ENCODE results near the gene CCDC187. TPM values are rescaled to one million over a fixed set of nuclear protein-coding genes. Genes with fewer than 3 reads are reported as not detected.
A peak's percentile ranks its signal among the peaks of the same experiment; 100 is the strongest.

Gene CCDC187
- total RNA-seq, 2 donors from 2014 or later = 0.04 to 0.09 TPM

DNA sequence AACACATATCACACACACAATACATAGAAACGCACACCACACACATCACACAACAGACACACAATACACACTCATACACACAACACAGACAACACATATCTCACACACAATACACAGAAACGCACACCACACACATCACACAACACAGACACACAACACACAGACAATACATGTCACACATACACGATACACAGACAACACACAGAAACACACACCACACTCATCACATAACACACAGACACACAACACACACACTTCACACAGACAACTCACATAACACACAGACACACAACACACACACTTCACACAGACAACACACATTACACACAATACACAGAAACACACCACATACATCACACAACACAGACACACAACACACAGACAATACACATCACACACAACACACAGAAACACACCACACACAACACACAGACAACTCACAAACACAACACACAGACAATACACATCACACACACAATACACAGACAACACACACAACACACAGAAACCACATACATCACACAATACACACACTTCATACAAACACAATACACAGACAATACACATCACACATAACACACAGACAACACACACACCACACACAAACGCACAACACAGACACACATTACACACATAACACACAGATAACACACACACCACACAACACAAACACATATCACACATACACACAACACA is 4.3 kb upstream of the CCDC187 start:
- no peak overlapping the region for H3K4me3 Mint-ChIP-seq
- no peak overlapping the region for H3K27ac Mint-ChIP-seq
- H3K9me3 ChIP-seq (ENCODE audit: control insufficient read depth, low read length) = no peaks in the 10 kb centered on the region
- H3K27me3 ChIP-seq (ENCODE audit: control insufficient read depth, insufficient read depth, low read length, poor library complexity, severe bottlenecking) = no peaks in the 10 kb centered on the region
- no peaks in the 10 kb centered on the region for H3K36me3 Mint-ChIP-seq (ENCODE audit: low read depth)
- no peaks in the 10 kb centered on the region for H3K4me1 ChIP-seq (ENCODE audit: control insufficient read depth, insufficient read depth, low read length)
- H3K4me1 Mint-ChIP-seq = no peaks in the 10 kb centered on the region
- H3K36me3 ChIP-seq (ENCODE audit: control insufficient read depth, insufficient read depth, low read length) = no peaks in the 10 kb centered on the region
- H3K27me3 Mint-ChIP-seq (ENCODE audit: insufficient read depth) = no peaks in the 10 kb centered on the region
- no peak overlapping the region for H3K27ac ChIP-seq (ENCODE audit: low read depth, low read length)
- H3K9ac ChIP-seq (ENCODE audit: extremely low read depth, low read length, poor library complexity, severe bottlenecking) = no peak overlapping the region
- H3K4me3 ChIP-seq (ENCODE audit: low read length) = no peak overlapping the region
- no peaks in the 10 kb centered on the region for H3K9me3 Mint-ChIP-seq
- 79 to 87% methylated on average over 4 of the region's 4 CpGs for WGBS, 2 experiments (ENCODE audit: insufficient coverage in 1 of 2, insufficient read length in 1 of 2)
- TF ChIP-seq, protein P1, sequence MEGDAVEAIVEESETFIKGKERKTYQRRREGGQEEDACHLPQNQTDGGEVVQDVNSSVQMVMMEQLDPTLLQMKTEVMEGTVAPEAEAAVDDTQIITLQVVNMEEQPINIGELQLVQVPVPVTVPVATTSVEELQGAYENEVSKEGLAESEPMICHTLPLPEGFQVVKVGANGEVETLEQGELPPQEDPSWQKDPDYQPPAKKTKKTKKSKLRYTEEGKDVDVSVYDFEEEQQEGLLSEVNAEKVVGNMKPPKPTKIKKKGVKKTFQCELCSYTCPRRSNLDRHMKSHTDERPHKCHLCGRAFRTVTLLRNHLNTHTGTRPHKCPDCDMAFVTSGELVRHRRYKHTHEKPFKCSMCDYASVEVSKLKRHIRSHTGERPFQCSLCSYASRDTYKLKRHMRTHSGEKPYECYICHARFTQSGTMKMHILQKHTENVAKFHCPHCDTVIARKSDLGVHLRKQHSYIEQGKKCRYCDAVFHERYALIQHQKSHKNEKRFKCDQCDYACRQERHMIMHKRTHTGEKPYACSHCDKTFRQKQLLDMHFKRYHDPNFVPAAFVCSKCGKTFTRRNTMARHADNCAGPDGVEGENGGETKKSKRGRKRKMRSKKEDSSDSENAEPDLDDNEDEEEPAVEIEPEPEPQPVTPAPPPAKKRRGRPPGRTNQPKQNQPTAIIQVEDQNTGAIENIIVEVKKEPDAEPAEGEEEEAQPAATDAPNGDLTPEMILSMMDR (conservative IDR thresholded peaks at IDR 0.05) = no peak
- no peak for DNase-seq

DNA sequence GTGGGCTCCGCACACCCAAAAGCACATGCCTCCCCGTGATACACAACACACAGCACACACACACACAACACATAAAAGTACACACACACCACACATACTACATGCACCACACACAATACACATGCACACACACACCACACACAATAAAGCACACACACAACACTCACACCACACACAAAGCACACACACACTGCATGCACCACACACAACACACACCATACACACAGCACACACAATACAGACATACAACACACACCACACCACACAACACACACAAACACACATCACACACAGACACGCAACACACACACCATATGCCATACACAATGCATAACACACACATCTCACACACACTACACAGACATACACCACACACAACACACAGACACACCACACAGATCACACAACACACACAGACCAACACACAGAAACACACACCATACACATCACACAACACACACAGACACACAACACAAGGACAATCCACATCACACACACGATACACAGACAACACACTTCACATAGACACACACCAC is 3.4 kb upstream of the CCDC187 start:
- H3K36me3 Mint-ChIP-seq (ENCODE audit: low read depth) = no peaks in the 10 kb centered on the region
- Histone ChIP-seq H3K9me3 (ENCODE audit: control insufficient read depth, low read length) (no peaks in the 10 kb centered on the region), H3K36me3 (ENCODE audit: control insufficient read depth, insufficient read depth, low read length) (no peaks in the 10 kb centered on the region), H3K9ac (ENCODE audit: extremely low read depth, low read length, poor library complexity, severe bottlenecking) (no peak overlapping the region), H3K4me3 (ENCODE audit: low read length) (no peak overlapping the region), H3K27ac (ENCODE audit: low read depth, low read length) (no peak overlapping the region), H3K4me1 (ENCODE audit: control insufficient read depth, insufficient read depth, low read length) (no peaks in the 10 kb centered on the region), H3K27me3 (ENCODE audit: control insufficient read depth, insufficient read depth, low read length, poor library complexity, severe bottlenecking) (no peaks in the 10 kb centered on the region)
- TF ChIP-seq, protein P1 (conservative IDR thresholded peaks at IDR 0.05) = no peak
- no peak overlapping the region for H3K27ac Mint-ChIP-seq
- WGBS, 2 experiments (ENCODE audit: insufficient coverage in 1 of 2, insufficient read length in 1 of 2) = 83% methylated on average over 1 to 4 of the region's 4 CpGs
- H3K27me3 Mint-ChIP-seq (ENCODE audit: insufficient read depth) = no peaks in the 10 kb centered on the region
- DNase-seq = no peak
- no peaks in the 10 kb centered on the region for H3K4me1 Mint-ChIP-seq
- no peak overlapping the region for H3K4me3 Mint-ChIP-seq
- H3K9me3 Mint-ChIP-seq = no peaks in the 10 kb centered on the region

DNA sequence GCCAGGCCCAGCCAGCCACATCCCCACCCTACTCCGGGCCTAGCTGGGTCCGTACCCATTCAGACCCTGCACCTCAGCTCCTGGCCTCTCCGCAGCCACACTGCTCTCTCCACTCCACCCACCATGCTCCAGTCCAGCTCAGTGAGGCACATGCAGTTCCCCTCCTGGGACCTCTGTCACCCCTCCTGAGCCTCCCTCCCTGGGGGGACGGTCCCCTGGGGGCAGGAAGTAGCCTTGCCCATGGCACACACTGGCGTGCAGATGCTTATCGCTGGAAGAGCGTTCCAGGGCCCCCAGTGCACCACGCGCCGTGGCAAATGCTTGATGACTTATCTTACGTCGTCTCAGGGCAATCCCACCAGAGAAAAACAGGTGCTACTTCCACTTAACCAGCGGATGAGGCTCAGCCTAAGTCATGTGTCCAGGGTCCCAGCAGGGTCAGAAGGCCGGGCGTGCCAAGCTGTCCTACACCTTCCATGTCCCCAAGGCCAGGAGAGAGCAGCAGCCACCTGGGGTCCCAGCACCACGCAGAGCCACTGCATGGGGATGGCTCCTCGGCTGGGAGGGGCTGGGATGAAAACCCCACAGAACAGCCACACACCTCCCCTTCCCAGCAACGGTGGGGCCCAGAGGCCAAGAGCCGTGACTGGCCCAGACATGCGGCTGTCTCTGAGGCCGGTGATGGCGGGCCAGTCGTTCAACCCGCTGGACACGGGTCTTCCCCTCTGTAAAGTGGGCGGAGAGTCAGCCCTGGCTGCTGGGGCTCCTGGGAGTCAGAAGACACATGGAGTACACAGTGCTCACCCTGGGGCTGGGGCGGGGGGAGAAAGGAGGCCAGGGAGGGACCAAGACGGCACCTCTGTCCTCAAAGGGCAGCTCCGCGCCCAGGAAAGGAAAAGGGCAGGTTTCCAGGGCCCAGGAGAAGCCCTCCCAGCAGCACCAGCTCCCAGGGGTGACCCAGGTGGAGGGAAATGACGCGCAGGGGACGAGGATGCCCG is 2.6 kb upstream of the CCDC187 start:
- no peaks in the 10 kb centered on the region for H3K9me3 ChIP-seq (ENCODE audit: control insufficient read depth, low read length)
- no peaks in the 10 kb centered on the region for H3K4me1 ChIP-seq (ENCODE audit: control insufficient read depth, insufficient read depth, low read length)
- H3K4me3 ChIP-seq (ENCODE audit: low read length) = no peak overlapping the region
- H3K9me3 Mint-ChIP-seq = no peaks in the 10 kb centered on the region
- no peaks in the 10 kb centered on the region for H3K36me3 Mint-ChIP-seq (ENCODE audit: low read depth)
- H3K36me3 ChIP-seq (ENCODE audit: control insufficient read depth, insufficient read depth, low read length) = no peaks in the 10 kb centered on the region
- no peaks in the 10 kb centered on the region for H3K27me3 ChIP-seq (ENCODE audit: control insufficient read depth, insufficient read depth, low read length, poor library complexity, severe bottlenecking)
- no peak for DNase-seq
- TF ChIP-seq, protein P1 (conservative IDR thresholded peaks at IDR 0.05) = no peak
- no peak overlapping the region for H3K4me3 Mint-ChIP-seq
- H3K27ac ChIP-seq (ENCODE audit: low read depth, low read length) = peak overlapping the region; percentile 22
- H3K4me1 Mint-ChIP-seq = no peaks in the 10 kb centered on the region
- peak overlapping the region; percentile 29 for H3K27ac Mint-ChIP-seq
- WGBS, 2 experiments (ENCODE audit: insufficient coverage in 1 of 2, insufficient read length in 1 of 2) = 85 to 87% methylated on average over 25 to 34 of the region's 34 CpGs
- H3K27me3 Mint-ChIP-seq (ENCODE audit: insufficient read depth) = no peaks in the 10 kb centered on the region
- H3K9ac ChIP-seq (ENCODE audit: extremely low read depth, low read length, poor library complexity, severe bottlenecking) = no peak overlapping the region

All from endodermal cell (in vitro differentiated cells).